ENCODE data around the gene TMCO1.
"Not testable (repeated sequence)": the region's sequence is repeated elsewhere in the genome, so short reads cannot be mapped to it uniquely, and the experiment has no call there.

TMCO1 gene

DNA sequence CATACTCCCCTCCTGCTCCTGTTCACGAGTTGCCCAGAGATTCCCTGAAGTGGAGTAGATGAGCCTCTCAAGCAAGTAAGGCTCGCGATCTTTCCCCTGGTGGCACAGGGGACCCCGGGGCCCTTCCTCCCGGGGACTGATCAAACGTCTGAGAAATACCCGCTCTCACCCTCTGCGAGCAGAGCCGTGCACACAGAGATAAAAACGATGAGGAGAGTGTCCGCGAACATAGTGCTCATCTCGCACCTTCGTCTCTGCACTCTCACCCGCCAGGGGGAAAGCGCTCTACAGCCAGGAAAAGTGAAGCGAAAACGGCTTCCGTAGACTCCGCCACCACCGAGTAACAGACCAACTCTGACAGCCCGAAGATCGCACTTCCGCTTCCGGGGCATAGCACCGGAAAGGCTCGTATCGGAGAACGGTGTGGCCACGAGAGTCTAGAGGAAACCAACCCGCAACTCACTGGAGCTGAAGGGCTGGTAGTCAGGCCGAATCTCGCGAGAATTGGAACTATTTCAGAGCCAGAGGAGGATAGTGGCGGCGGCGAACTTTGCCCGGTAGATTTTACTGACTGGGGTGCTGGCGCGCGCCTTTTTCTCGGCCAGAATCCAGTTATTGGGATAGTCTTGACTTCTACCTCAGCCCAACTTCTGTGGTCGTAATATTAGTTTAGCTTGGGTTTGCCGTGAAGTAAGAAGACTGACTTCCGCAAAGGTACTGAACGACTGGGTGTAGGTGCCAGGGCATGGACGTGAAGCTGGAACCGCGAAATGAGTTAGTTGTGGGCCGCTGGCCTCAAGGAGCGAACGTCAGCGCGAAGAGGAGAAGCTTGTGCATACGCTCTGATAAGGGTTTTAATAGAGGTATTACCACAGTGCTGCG, at the start of gene TMCO1:
Gene TMCO1 (minus strand): TSS at position 356 of the 882 bp plus-strand sequence. CDS start 117 bp downstream, at position 239.
- peak; percentile 89 for DNase-seq (ENCODE audit: low read depth)

GRCh38 chr1:165816826-165817497, 48.3 kb upstream of the TMCO1 start:
- DNase-seq (ENCODE audit: low read depth), result no peak

- DNase-seq (ENCODE audit: low read depth), result no peak
These were observed 47.5 kb upstream of the TMCO1 start for GRCh38 chr1:165816157-165816556.

GRCh38 chr1:165815725-165816124, 47.1 kb upstream of the TMCO1 start:
- DNase-seq (ENCODE audit: low read depth), result no peak

DNA sequence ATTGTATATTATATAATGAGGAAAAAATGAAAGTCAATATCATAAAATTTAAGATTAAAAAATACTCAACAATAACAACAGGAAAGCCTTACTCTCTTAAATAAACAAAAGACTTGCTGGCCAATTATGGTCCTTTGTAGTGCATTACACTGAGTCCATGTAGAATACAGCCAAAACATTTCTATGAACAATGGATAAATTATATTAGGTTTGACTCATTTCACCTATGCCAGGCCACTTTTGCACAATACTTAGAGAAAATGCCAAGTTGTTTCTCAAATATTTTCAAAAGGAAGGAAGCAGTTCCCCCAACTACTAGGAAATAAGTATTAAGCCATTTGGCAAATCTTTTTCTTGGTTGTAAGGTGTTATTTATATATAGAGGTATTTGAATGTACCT, 38.9 kb upstream of the TMCO1 start:
- no peak for DNase-seq (ENCODE audit: low read depth)

GRCh38 chr1:165804513-165804912, 35.8 kb upstream of the TMCO1 start:
- not testable (repeated sequence) for DNase-seq (ENCODE audit: low read depth)

DNA sequence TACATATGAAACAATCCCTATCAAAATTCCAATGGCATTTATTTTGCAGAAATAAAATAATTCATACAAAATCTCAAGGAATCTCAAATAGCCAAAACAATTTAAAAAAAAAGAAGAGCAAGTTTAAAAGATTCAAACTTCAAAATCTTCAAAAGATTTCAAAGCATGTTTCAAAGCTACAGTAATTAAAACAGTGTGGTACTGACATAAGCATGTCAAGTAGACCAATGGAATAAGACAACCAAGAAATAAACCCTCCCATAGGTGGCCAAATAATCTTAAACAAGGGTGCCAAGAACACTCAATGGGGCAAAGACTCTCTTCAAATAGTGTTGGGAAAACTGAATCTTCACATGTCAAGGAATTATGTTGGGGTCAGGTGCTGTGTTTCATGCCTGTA, 30.7 kb upstream of the TMCO1 start:
- DNase-seq (ENCODE audit: low read depth), result no peak

- no peak for DNase-seq (ENCODE audit: low read depth)
These were observed 27.2 kb upstream of the TMCO1 start for GRCh38 chr1:165795894-165796293.

GRCh38 chr1:165793951-165794350, 25.3 kb upstream of the TMCO1 start:
- DNase-seq (ENCODE audit: low read depth), result no peak

- no peak for DNase-seq (ENCODE audit: low read depth)
These were observed 19.1 kb upstream of the TMCO1 start for GRCh38 chr1:165787741-165788140.

DNA sequence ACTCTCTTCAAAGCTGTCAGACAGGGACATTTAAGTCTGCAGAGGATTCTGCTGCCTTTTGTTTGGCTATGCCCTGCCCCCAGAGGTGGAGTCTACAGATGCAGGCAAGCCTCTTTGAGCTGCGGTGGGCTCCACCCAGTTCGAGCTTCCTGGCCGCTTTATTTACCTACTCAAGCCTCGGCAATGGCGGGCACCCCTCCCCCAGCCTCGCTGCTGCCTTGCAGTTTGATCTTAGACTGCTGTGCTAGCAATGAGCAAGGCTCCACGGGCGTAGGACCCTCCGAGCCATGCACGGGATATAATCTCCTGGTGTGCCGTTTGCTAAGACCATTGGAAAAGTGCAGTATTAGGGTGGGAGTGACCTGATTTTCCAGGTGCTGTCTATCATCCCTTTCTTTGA, 14.9 kb upstream of the TMCO1 start:
- DNase-seq (ENCODE audit: low read depth), result not testable (repeated sequence)

DNA sequence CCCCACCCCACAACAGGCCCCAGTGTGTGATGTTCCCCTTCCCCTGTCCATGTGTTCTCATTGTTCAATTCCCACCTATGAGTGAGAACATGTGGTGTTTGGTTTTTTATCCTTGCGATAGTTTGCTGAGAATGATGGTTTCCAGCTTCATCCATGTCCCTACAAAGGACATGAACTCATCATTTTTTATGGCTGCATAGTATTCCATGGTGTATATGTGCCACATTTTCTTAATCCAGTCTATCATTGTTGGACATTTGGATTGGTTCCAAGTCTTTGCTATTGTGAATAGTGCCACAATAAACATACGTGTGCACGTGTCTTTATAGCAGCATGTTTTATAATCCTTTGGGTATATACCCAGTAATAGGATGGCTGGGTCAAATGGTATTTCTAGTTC, 9.5 kb upstream of the TMCO1 start:
- not testable (repeated sequence) for DNase-seq (ENCODE audit: low read depth)

DNA sequence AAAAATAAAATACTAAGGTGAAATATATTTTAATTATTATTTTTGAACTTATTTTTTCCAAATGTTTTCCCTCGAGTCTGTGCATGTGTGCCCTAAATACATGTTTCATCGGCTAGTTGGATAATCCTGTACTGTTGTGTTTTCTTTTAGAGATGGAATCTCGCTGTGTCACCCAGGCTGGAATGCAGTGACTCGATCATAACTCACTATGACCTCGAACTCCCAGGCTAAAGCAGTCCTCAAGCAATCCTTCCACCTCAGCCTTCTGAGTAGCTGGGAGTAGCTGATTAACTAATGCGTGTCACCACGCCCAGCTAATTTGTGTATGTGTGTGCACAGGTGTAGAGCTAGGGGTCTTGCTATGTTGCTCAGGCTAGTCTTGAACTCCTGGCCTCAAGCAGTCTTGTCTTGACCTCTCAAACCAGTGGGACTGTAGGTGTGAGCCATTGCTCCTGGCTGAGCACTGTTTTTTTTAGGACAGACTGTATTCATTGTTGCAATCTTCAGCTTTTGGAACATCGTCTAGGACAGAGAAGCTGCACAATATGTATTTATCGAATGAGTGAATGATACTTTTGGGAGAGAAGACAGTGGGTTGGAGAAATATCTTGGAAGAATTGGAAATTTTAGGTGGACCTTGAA, 4.8 kb upstream of the TMCO1 start:
- DNase-seq (ENCODE audit: low read depth), result no peak

DNA sequence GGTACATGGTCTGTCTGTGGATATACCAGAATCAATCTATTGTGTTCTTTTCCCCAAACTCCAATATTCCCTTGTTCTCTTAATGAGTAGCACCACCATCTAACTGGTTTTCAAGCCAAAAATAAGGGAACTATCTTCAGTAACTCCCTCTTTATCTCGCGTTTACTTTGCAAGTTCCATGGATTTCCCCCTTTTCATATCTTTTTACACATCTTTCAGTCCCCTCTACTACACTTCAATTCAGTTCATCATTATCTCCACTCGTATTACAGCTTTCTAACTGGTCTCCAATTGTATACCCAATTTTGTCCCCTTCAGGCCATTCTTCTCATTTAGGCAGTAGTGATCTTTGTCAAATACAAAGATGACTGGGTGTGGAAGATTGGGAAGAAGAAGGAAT, 4.1 kb upstream of the TMCO1 start:
- no peak for DNase-seq (ENCODE audit: low read depth)

GRCh38 chr1:165764277-165764676, 4.4 kb downstream of the TMCO1 start:
- DNase-seq (ENCODE audit: low read depth), result no peak

DNA sequence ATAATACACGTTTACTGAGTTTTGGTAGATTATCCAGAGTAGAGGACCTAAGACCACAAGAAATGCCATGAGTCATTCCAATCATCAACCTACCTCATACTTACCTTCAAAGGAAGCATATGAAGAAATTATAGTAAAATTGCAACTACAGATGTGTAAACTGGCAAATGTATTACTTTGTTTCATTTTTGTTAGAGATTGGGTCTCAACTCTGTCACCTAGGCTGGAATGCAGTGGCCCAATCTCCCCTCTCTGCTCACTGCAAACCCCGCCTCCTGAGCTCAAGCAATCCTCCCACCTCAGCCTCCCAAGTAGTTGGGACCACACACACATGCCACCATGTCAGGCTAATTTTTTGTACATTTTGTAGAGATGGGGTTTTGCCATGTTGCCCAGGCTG, 5.2 kb downstream of the TMCO1 start:
- DNase-seq (ENCODE audit: low read depth), result no peak

- no peak for DNase-seq (ENCODE audit: low read depth)
These were observed 5.9 kb downstream of the TMCO1 start for GRCh38 chr1:165762725-165763124.

- no peak for DNase-seq (ENCODE audit: low read depth)
These were observed 9.6 kb downstream of the TMCO1 start for GRCh38 chr1:165759095-165759494.

DNA sequence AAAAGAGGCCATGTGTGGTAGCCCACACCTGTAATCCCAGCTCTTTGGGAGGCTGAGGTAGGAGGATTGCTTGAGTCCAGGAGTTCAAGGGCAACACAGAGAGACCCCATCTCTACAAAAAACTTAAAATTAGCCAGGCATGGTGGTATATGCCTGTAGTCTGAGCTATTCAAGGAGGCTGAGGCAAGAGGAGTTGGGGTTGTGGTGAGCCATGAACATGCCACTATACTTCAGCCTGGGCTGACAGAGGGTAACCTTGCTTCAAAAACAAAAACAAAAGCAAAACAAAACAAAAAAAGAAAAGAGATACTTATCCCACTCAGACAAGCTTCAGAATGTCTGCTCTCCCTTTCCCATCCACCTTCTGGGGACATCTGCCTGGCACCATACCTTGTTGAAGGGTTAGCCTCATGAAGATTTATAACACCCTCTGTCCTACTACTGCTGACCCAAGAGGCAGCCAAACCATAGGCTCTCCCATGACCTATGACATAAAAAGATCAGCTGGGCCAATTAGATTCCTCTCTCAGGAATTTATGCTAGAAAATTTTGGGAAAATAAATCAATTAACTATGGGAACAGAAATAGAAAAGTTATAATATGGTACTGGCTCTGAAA, 13.2 kb downstream of the TMCO1 start:
- DNase-seq (ENCODE audit: low read depth), result no peak

DNA sequence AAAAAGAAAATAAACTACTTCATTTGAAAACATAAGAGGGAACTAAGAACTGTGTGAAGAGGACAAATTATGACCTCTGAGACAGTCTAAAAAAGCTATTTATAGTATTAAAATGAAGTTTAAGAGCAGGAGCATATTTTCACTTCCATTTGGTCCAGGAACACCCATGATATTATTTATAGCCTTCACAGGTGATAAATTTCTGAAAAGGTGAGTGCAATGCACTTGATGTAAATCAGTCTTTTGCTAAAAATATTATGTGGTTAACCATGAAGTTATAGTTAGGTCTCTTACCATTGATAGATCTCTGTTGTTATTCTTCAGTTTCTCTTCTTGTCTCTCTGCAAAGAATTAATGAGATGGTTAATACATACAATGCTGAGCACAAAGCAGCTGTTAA, 14.7 kb downstream of the TMCO1 start:
- DNase-seq (ENCODE audit: low read depth), result no peak

GRCh38 chr1:165748550-165748949, 20.1 kb downstream of the TMCO1 start:
- DNase-seq (ENCODE audit: low read depth), result no peak

DNA sequence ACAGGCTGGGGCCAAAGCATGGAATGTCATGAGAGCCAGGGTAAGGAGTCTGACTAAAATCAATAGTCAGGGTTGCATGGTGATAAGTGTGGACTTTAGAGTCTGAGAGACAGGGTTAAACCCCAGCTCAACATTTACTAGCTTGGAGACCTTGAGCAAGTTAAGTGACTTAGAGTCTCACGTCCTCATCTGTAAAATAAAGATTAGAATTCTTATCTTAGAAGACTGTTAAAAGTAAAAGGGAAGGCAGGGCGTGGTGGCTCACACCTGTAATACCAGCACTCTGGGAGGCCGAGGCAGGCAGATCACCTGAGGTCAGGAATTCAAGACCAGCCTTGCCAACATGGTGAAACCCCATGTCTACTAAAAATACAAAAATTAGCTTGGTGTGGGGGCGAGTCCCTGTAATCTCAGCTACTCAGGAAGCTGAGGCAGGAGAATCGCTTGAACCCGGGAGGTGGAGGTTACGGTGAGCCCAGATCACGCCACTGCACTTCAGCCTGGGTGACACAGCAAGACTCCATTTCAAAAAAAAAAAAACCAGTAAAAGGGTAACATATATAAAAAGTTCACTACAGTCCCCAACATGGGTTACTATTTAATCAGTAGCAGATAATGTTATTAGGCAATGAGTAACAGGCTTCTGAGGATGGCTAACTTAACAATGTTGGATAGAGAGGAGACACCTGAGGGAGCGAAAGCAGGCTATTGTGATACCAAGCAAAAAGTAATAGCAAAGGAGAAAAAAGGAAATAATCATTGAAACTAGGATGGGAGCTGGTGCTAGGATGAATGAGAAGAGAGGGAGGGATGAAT, 20.8 kb downstream of the TMCO1 start:
- no peak for DNase-seq (ENCODE audit: low read depth)

Data from stimulated activated CD4-positive, alpha-beta T cell treated with anti-CD3 and anti-CD28 coated beads, Interleukin-2, amount 100 ng/mL, for 4 hours (primary cell).